8988T (cell line): ENCODE measurements around the gene POU2F3.
A peak's percentile ranks its signal among the peaks of the same experiment; 100 is the strongest.

Experiments
- DNase-seq: peaks from one replicate; pipeline ENCODE4 v3.0.0; 2011

Gene POU2F3

DNA sequence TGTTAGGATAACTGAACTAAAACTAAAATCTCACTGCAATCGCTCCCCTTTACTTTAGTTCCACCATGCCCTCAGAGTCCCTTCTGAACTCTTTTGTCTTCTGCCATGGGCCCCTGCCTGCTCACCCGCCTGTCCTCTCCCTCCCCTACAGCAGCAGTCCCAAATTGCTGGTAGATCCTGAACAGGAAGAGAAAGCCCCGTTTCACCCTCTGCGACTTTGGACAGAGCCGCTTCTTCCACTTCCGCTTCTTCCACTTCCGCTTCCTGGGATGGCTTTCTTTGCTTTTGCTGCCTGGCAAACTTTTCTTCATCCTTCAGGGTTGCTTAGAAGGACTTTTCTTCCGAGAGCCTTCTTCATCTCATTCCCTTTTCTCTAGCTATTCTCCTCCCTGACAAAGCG lies 49.5 kb downstream of the POU2F3 start:
- DNase-seq: no peak

DNA sequence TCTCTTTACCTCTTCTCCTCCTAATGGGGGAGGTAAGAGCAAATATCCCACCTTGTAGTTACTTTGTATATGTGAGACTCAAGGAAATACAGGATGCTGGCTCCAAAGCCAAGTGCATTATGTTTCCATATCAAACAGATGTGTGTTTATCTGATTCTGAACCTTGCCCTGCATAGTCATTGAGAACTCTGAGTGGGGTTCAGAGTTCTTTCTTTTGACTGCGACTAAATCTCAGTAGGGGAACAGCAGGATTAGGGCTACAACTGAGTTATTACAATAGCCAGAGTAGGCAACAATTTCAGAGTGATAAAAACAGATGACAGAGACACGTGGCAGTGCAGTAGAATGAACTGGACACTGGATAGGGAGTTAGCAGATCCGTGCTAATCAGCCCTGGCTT lies 51.0 kb downstream of the POU2F3 start:
- no peak for DNase-seq

DNA sequence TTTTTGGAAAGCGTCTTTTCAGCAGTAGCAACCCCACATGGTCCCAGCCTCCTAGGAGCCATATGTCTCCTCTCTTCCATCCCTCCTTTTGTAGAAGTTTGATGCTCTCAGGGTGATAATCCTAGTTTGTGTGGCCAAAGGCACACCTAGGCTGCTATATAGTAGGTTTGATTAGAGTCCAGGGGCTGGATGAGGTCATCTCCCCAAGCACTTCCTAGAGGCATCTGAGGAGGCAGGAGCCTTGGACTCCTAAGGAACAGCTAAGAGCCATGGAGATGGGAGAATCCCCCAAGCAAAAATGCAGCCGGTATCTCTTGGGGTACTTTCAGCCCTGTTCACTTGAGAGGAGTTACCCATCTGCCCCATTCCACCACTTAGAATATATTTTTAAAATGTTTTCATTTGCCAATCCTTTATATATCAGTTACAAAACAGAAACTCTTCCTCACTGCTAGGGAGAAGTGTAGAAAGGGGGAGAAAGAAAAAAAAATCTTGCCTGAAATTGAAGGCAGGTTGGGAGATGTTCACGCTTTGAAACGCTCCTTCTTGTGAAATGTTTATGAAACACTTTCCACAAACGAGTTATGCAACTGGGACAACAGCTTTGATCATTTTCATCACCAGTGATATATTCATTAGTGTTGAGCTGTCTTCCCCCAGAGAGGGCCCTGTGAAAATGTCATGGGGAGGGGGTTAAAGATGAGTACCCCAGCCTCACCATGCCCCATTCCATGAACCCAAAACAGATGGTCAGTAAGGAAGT lies 53.3 kb downstream of the POU2F3 start:
- DNase-seq: no peak

DNA sequence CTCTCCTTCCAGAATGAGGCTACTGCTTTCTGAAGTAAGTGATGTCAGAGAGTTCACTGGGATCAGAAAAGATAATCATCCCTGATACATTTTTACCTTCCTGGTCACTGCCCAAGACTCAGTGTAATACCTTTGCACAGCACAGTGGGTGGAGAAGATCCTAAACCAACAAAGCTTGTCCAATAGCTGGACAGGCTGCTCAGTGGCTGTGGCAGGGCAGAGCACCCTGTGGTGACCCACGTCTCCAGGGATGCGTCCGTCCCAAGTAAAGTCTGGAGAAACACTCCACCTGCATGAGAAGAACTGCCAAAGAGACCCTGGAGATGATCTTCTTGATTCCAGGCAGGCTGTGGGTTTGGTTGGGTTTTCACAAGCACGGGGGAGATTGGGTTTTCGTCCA lies 54.2 kb downstream of the POU2F3 start:
- DNase-seq: no peak

DNA sequence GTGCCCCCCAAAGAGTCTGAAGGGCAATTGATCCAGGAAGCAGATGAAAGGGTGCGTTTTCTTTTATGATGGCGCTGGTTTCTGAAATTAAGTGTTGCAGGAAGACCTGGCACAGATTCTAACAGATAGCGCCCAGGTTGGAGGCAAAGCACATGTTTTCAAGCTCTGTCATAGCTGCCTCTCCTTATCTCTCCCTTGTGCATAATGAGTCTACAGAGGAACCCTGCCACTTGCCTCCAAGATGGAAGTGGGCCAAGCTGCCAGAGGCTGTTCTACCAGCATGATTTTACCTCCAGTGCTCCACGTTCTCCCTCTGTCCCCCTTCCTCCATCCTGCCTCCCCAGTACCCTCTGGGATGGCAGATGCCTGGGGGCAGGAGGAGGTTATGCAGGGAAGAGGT lies 55.2 kb downstream of the POU2F3 start:
- DNase-seq: no peak

DNA sequence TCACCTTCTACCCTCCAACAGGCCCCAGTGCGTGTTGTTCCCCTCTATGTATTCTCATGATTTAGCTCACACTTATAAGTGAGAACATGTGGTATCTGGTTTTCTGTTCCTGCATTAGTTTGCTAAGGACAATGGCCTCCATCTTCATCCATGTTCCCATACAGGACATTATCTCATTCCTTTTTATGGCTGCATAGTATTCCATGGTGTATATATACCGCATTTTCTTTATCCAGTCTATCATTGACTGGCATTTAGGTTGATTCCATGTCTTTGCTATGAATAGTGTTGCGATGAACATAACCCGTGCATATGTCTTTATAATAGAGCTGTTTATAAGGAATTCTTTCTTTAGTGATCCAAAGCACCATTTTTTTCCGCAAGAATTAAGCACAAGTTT lies 56.6 kb downstream of the POU2F3 start:
- DNase-seq: no peak

DNA sequence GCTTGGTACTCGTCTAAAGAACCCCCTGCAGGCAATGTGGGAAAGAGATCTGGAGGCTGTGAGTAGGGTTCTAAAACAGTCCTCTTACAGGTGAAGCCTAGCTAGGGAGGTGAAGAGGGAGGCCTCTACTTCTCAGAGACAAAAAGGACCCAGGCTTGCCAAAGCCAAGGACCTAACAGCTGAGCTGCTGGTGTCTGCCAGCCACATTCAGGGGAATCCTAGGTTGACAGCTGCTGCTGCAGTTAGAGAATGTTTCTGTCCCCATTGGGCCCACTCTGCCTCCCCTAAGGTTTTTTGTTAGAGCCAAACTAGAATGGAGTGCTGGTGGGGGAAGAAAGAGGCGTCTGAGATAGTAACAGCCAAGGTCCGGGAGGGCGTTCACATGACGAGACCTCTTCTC lies 58.5 kb downstream of the POU2F3 start:
- DNase-seq: no peak

DNA sequence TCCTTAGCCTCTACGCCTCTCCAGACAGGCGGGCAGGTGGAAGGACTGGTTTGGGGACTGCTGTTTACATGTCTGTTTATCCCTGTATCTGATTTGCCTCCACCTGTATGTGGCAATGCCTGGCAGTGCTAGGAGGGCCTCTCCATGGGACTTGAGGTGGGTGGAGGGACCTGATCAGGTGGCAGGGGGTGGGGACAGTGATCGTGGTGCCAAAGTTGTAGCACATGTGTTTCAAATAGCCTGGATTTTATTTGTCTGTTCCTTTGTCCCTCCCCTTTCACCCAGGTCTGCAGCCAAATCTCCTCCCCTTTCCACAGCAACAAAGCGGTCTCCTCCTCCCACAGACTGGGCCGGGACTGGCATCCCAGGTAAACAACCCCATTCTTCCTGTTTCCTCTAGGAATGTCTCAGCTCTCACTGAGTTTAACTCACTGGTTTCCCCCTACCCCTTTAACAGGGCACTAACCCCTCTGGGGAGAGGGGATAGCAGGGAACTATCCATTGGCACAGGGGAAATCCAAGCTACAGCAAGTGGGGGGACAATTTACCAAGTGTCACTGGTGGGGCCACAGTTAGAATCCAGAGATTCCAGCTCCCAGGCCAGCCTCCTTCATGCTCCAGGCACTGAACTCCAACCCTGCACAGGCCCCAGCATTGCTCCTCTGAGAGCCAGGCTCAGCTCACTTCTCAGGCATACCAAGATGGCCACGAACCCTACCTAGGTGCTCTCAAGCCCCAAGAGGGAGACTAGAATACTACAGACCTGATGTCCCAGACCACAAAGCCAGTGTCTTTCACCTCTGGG lies 62.3 kb downstream of the POU2F3 start:
- DNase-seq: no peak

DNA sequence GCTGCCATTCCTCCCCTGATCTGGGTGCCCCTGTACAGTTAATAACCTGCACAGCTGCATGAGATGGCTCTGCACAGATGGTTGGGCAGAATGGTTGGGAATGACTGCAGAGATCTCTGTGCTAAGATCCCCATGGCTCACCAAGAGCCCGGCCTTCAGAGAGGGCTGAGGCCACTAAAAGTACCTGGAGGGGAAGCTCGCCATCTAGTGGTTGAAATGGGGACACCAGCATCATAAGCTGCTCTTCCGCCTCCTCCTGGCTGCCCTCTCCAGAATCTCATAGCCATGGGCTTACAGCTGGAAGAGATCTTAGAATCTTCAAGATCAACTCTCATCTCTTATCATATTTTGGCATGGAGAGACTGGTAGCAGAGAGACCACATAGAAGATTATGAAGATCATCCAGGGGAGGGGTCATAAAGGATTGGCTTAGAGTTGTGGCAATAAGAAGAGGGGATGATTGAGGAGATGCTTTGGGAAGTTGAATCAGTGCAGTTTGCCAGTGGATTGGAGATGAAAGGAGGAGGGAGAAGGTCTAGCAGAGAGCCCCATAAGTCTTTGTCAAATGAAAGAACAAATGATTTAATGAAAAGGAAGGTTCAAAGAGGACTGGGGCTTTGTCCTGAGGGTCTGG lies 63.2 kb downstream of the POU2F3 start:
- DNase-seq: peak; percentile 70

DNA sequence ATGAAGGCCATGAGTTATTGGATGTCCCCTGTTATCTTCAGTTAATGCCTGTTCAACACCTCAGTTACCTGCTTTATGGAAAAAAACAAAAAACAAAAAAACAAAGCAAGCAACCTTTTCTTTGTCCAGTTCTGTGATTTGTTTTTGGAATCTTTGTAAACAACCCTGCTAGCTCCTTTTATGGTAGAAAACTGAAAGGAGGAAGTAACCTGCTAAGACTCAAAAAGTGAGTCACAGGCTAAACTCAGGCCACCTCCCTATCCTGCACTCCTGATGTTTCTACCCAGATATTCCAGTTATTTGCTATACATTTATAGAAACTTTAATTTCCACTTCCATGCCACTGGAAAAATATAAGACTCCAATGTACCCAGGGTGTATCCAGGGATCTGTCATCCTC lies 64.6 kb downstream of the POU2F3 start:
- no peak for DNase-seq

DNA sequence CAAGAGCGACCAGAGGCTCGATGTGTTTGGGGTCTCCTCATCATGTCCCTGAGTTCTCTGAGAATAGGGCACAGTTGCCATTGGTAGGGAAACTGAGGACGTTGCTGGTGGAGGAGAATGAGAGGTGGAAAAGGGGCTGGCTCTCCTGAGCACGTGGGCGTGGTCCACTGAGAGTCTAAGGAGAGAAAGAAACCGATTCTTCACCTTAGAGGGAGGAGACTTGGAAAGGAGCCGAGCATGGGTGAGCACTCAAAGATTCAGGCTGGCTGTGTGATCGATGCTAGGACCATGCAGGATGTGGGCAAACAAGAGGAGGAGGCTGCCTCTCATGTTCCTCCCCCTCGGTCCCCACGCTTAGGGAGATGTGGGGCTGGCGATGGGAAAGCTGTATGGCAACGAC lies 65.3 kb downstream of the POU2F3 start:
- no peak for DNase-seq

DNA sequence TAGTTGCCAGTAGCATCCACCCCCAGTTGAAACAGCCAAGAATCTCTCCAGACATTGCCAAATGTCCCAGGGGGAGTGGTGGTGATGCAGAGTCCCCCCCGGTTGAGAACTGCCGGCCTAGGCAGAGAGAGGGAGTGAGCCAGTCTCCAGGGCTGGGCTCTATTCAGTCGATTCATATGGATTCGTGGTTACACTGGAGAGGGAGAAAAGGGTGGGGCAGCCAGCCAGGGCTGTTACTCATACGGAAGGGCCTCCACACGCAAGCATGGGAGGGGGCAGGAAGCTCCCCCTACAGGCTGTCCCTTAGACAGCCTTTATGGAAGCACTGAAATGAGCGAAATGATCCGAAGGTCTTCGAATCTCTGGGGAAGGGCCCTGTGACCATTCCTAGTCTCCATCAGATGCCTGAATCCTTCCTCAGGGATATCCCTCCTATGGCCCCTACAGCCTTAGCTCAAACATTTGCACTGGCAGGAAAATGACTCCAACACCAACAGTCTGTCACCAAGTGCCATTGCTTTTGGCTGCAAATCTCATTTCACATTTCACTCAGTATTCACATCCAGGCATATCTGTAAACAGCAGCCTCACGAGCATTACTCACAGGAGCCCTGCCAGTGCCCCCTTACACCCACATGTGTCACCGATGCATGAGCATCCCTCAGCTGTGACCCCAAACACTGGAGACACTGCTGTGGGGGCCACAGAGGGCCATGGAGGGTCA lies 66.7 kb downstream of the POU2F3 start:
- DNase-seq: peak; percentile 69

DNA sequence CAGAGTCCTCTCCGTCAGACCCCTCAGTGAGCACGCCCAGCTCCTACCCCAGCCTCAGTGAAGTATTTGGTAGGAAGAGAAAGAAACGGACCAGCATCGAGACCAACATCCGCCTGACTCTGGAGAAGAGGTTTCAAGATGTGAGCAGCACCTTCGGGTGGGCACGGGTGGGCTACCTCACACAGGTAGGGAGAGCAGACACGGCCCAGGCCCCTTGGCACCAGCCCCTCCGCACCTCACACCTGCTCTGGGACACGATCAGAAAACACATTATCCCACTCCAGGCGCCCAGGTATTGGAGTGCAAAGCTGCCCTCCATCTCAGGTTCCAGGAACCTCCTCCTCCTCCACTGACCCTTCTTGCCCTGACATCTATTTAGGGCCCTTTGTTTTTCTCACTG lies 67.5 kb downstream of the POU2F3 start:
- DNase-seq: no peak

DNA sequence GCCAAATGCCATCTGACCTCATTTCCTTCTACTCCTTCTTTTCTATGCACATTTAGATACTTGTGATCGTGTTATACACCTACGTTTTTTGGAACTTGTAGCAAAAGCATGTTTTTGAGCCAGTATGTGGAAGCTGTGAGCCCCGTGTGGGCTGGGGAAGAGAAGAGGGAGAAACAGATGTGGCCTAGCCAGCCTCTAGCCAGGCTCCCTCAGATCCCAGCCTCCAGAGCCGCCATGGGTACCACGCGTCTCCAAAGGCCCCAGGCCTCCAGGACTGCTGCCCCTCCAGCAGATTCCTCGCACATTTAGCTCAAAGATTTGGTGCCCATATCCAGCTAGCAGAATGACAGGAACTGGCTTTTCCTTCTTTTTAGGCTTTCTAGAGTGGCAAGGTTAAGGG lies 68.1 kb downstream of the POU2F3 start:
- no peak for DNase-seq

DNA sequence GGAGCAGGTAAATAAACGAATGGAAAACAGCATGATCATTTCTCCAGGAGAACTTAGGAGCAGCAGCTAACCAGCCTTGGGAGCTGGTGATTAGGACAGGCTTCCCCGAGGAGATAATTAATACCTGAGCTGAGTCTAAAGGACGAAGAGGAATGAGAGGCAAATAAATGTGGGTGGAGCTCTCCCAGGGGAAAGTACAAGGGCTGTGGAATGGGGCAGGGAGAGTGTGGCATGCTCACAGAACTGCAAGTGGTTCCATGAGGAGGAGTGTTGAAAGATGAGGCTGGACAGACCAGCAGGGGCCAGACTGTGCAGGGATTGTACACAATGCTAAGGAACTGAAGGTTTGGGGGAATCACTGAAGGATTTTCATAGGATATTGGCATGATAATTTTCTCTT lies 70.9 kb downstream of the POU2F3 start:
- no peak for DNase-seq

DNA sequence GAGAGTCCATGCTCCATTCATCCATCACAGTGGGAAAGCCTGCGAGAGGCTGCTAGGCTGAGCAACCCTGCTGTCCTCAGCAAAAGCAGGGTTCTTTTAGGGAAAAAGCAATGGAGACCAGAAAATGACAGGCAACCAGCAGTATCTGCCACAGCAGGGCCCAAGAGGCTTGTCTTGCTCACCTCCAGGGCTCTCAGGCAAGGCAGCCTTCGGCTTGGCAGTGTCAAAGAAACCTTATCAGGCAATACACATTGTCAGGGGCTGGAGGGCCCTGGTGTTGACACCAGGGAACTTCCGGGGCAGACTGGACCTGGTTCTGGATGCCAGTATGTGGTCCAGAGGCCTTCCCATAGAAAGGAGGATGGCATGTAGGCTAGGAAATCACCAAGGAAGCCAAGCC lies 74.9 kb downstream of the POU2F3 start:
- DNase-seq: no peak

DNA sequence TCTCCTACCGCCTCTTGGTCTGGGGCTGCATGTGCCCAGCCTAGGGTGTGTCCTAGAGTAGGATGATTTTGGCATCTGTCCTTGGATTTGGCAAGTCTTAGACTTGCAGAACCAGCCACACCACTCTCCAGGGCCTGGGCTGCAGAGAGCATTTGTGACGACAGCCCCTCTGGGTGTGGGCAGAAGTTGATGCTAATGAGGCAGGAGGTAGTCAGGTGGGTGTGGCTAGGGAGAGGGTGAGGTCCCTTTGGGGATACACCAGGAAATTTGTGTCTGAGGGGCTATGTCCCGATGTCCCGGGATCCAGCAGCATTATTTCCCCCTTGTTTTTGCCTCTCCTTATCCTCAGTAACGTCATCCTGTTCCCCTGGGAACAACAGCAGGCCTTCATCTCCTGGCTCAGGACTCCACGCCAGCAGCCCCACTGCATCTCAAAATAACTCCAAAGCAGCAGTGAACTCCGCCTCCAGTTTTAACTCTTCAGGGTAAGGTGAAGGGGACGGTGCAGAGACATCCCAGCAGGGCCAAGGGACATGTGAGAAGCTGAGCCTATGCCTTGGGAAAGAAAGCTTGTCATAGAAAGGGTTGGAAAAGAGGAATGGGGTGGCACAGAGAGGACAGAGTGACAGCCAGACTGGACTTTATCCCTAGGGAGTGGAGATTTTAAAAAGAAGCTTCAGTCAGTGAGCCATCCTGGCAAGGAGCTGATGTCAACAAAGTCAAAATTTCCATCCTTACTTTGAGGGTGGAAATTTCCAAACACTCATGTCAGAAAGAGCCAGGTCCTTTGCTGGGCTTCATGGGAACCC lies 77.1 kb downstream of the POU2F3 start:
- no peak for DNase-seq

DNA sequence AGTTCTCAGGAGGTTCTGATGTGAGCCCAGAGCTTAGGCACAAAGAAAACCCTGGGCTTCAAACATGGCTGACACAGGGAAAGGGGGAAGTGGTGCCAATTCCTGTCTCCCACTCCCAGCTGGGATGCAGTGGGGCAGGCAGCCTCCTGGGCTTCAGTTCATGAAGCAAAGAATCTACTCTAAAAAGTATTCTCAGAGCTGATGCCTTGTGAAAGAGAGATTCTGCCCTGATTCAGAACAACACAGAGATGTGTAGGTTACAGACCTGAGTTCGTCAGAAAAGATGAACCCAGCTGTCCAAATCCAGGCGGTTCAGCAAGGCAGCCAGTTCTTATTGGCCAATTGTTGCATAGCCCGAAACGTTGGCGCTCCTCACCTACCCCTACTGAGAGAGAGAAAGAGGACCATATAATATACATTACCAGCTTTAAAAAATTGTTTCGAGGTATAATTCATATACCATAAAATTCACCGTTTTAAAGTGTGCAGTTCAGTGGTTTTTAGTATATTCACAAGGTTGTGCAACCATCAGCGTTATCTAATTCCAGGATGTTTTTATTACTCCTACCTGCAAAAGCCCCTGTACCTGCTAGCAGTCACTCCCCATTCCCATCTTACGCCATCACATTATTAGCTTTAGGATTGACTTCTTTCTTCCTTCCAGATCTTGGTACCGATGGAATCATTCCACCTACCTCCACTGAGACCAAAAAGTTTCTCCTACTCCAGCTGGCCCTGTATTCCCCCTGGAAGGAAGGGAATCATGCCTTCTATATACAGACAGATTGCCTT lies 77.9 kb downstream of the POU2F3 start:
- no peak for DNase-seq

DNA sequence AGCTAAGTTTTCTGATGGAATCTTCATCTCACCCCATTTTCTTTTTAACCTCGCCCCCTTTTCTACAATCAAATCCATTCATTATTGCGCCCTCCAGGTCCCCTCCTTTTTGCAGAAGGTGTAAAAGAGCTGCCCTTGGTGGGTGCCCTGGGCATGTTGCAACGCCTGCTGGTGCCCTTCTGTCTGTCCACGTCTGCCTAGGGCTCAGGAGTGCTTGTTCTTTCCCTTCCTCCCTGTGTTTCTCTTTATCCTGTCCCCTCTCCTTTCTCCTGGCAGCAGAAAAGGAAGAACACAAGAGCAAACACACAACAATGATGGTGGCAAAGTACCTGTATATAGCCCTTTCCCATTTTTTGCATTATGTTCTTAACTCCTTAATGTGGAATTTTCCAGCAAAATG lies 79.0 kb downstream of the POU2F3 start:
- no peak for DNase-seq

DNA sequence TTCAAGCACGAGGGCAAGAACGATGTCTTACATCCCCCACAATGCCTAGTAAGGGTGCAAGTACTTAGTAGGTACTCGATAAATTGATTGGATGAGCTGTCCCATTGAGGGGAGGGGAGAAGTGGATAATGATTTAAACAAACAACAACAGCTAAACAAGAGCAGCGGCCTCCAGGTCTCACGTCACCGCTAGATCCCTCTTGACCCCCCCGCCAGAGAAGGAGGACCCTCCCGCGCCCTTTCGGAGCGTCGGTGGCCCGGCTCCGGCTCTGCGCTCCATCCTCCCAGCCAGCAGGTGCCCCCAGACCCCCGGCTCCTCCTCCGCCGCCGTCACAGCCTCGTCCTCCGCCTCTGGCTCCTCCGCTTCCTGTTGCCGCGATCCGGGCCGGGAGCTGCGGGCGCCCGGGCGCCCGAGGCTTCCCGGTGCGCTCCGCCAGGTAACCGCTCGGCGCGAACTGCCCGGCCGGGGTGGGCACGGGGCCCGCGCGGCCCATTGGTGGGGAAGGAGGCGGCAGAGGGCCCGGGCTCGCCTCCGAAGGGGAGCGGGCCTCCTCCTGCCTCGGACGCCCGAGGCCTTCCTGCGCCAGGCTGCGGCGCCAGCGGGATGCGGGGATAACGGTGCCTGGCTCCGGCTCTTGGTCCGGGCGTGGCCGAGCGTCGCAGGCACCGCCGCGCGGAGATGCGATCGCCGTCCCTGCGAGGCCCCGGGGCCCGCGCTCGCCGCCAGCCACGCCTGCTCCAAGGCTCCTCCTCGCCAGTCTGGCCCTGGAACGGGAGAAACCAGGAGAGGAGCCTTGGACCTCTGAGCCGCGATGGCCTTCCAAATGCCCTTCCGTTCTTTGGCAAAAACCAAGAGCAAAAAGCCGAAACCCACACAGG lies 85.2 kb downstream of the POU2F3 start, which contains the start of gene TLCD5:
Gene TLCD5 (plus strand): TSS at position 368 of the 879 bp plus-strand sequence. CDS start 2,143 bp downstream, outside the sequence.
- DNase-seq: peak; percentile 75
